GM21786 (cell line): ENCODE measurements around the gene NOP9.

ENCODE experiments used
- ATAC-seq: cut with Tn5 transposase; IDR thresholded peaks from one replicate; pipeline ENCODE4 v1.9.1; 2021; ENCODE audit not compliant: unreplicated experiment

NOP9 gene

DNA sequence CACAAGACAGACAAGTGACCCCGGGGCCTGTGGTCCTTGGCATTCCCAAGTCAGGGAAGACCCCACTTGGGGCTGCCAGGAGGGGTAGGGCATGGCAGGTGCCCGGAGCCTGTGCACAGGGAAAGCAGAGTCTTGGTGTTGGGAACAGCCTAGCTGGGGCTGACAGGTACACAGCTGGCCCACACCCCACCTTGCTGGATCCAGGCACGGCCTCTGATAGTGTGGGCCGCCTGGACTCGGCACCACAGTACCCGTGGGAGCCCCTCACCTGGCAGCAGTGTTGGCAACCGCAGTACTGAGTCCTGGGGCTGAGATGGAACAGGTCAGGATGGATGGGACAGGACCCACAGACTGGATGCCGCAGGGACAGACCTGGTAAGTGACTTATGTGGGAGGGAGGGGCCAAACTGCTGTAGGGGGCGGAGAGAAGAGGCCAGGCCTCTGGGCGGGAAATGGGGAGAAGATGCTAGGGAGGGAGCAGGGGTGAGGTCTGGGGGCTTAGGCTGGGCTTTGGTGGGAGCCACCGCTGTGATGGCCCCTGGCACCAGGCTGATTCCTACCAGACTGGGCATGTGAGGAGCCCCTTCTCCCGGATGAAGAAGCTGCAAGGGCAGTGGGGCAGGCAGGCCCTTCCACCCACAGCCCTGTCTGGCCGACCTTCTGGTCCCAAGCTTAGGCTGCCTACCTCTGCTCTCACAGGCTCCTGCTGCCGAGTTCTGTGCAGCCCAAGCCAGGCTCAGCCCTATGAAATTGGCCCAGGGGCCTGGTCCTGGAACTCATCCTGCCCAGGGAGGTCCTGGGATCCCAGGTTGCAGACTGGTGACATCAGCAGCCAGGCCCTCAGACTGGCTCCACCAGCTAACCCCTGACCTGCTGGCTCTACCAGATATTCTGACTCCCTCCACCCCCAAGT lies 36.6 kb upstream of the NOP9 start, which contains the start of gene TGM1:
Gene TGM1 (minus strand): TSS at position 357 of the 913 bp plus-strand sequence. CDS start 825 bp downstream, outside the sequence.
- ATAC-seq = no peak

DNA sequence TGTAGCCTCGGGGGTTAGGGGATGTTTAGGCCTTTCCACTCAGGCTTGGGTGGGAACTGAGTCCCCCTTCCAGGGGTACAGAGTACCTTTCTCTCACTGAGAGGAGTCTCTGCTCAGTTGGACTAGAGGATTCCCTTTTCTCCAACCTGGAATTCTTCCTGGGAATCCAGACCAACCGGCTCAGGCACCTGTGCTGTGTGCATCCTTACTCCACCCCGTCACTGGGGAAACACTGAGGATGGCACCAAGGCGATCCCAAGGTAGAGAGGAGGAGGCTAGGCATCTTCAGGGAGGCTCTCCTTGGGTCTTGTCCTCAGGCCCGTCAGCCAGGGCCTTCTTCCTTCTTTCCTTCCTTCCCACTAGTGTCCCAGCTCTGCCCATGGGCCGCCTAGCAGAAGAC lies 35.8 kb upstream of the NOP9 start:
- no peak for ATAC-seq

DNA sequence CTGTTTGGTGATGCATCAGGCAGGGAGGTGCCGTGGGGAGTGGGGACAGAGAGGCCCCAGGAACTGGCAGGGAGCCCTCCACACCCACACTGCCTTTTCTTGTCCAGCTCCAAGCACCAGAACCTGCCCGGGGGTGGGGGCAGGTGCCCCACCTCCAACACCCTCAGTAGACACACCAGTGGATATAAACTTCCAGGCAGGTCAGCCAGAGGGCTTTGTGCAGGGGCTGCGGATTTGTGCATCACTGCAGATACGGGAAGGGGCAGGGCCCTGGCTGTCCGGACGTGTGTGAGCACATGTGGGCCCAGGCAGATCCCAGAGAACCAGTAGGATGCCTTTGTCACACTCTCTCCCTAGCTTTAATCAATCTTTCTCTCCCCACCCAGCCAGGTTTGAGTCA lies 35.4 kb upstream of the NOP9 start:
- no peak for ATAC-seq

DNA sequence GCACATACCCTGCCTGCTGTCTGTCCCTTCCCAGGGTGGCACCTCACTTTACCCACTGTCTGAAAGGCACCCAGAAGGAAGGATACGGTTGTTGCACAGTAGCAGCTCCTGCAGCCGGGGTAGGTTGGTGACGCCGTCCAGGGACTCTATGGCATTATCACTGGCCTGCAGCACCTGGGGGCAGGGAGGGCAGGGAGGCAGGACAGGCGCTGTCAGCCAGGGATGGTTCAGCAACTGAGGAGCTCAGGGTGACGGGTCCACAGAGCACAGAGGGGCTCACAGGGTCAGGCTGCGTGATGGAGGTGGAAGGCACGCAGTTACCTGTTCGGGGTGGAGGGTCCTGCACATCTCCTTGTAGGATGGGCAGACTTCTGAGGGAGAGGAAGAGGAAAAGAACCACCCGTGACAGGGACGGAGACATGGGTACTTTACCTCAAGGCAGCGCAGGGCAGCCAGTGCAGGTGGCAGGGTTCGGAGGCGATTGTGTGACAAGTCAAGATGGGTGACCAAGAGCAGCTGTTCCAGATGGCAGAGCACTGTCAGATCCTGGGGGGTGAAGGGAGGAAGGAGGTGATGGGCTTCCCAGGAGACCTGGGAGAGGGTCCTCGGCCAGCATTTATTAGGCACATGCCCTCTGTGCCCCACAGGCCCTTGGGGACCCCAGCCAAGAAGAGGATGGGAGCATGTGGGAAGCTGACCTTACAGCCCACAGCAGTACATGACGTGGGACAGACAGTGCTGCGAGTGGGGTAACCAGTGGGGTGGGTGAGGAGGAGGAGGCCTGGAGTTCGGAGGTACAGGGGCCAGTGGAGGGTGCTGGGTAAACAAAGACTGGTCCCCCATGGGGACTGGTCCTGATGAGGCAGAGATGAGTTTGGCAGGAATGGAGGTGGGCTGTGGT lies 33.1 kb upstream of the NOP9 start:
- no peak for ATAC-seq

DNA sequence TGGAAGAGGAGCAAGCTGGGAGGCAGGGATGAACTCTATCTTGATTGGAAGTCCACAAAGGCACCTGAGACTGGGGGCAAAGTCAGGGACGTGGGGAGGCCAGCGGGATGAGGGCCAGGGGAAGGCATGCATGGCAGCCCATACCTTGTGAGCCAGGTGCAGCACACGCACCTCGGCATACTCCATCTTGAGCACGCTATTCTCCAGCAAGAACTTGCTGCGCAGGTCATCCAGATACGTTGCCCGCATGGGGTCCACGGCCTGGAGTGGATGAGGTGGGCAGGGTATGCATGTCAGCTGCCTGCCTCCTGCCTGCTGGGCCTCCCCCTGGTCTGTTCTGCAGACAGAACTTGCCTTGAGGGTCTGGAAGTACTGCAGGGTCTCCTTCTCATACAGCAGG lies 32.1 kb upstream of the NOP9 start:
- no peak for ATAC-seq

DNA sequence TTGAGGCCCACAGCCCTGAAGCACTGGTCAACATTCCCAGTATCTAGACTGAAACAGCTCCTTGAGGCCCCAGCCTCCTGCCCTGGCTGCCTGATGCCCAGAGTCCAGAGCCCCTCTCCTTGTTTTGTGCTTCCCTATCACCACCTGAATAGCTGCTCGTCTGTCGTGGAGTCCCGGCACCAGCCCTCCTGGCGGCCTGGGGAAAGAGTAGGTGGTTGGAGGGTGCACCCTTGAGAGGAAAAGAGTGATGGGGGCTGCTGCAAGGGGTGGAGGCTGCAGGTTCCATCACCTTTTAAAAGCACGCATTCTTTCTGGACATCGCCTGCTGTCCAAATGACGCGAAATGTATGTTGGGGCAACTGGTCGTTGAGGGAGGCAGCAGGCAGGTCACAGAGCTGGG lies 31.4 kb upstream of the NOP9 start:
- no peak for ATAC-seq

DNA sequence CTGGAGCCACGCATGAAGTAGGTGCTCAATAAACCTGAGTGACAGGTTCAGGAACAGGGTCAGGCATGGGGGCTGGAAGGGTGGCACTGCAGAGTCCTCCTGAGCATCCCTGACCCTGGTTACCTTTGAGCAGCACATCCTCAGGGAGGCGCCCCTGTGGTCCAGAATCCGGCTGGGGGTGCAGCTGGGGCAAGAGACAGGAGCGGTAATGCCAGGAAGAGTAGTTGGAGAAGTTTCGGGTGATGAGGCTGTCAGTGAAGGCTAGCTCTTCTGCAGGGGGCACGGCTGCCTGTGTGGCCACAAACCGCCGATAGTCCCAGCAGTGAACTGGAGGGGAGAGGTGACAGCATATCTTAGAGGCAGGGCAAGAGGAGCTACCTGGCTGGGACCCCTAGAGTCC lies 30.3 kb upstream of the NOP9 start:
- no peak for ATAC-seq

DNA sequence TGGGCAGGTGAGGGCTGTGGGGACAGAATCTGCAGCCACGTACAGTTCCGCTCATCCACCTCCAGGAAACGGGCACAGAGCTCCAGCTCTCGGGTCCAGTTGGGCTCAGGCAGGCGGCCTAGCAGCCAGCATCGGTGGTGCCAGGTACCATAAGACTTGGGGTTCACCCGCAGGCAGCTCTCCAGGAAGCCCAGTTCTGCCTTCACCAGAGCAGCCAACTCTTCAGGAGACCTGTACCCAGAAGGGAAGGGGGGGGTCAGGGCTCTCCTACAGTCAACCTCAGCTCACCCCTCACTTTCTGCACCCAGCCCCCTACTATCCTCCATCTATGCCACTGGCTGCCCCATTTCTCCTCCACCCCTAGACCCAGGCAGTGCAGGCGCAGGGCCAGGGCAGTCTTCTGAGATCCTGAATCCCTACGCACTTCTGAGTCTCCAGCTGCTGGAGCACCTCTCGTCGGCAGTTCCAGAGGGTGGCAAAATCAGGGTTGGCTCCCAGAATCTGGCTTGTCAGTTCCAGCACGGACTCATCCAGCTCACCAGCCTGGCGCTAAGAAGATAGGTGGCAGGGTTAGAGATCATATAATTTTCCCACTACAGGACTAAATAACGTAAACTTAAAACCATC lies 29.6 kb upstream of the NOP9 start:
- ATAC-seq = no peak

DNA sequence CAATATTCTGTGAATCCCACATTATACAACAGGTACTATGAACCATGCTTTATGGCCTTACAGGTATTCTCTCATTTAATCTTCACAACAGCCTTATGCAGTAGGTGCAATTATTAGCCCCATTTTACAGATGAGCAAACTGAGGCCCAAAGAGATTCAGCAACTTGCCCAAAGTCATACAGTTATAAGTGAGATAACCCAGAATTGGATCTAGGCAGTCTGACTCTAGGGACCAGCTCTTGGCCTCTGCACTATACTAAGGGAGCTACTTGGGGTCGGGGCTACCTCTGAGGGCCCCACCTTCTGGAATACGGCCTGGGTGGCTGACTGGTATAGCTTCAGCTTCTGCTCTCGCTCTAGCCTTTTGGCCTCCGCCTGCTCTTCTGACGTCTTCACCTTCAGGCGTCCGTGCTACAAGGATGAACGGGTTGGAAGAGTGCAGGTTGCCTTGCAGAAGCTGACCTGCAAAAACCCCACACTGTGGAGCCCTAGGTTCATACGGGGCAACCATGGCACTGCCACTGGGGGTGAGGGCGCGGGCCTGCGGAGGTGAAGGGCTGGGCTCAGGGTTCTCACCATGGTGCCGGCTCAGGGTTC lies 29.0 kb upstream of the NOP9 start:
- ATAC-seq = no peak

DNA sequence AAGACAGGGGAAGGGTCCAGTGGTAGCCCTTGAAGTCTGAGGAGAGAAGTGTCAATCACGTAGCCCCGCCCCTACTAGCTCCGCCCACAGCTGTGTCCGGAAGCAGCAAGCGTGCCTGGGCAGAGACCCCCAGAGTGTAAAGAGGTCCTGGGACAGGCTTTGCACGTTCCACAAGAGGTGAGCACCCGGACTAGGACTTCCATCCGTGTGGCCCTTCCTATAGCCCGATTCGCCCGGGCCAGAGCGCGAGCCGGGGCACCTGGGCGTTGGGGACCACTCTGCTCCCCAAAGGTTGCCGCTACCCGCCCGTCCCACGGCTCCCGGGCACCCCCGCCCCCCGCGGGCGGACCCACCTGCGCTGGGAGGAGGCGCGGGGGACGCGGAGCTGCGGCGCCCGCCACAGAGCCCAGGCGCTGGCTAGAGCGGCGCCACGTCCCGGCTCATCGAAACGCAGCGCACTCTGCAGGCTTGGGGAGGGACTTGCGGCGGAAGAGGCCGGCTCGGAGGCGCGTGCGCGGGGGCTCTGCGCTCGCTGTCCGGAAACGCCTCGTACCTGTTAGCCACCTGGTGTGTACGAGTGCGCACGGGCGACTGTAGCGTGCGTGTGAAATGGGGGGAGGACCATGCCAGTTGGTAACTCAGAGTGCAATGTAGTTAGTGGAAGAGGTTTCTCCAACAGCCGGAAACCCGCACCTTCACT lies 28.4 kb upstream of the NOP9 start, which contains the start of gene RABGGTA:
Gene RABGGTA (minus strand): TSS at position 464 of the 700 bp plus-strand sequence. CDS start 482 bp downstream, outside the sequence.
- peak; percentile 82 for ATAC-seq

DNA sequence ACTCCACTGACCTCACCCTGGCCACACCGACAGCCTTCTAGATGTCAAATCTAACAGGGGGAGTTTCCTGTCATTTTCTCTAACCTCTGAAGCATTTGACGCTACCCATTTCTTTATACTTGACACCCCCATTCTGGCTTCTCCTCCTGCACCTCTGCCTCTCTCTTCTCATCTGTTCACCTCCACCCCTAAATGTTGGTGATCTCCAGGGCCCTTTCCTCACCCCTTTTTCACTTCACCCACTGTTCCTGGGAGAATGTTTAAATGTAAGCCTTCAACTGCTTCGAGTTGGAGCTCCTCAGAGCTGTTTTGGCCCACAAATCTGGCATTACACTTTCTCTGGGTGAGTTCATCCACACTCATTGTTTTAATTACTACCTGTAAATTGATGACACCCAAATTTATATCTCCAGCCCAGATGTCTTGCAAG lies 27.8 kb upstream of the NOP9 start:
- no peak for ATAC-seq

DNA sequence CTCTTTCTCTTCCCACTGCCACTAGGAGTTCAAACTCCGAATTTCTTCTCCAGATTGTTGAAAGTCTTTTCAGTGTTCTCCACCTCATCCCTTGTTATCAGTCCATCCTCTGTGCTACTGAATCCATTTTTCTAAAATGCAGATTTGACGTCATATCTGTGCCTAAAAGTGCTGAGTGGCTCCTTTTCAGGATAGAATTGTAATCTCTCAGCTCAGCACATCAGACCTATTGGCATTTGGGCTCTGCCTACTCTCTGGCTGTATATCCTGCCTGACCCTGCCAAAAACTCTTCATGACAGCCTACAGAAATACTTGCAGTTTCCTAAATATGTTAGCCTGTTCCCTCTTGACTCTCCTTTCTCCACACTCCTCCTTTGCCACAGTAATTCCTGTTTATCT lies 27.2 kb upstream of the NOP9 start:
- ATAC-seq = no peak

DNA sequence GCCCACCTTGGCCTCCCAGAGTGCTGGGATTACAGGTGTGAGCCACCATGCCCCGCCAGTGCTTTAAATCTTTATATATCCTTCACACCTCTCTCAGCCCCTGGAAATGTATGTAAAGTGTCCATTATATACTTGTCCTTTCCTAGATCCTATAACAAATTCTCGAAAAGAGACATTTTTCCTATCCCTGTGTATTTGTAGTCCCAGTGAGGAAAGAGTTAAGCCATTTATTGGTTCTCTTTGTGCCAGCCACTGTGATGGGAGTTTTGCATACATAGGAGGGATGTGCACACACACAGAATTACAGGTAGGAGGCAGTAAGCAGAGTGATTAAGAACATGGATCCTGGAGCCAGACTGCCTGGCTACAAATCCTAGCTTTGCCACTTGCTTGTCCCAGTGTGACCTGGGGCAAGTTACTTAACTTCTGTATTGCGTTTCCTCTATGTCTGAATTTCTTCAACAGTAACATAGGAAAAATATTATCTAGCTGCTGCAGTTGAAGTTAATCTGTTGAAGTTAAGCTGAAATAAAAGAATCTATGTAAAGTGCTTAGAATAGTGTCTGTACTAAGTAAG lies 26.1 kb upstream of the NOP9 start:
- ATAC-seq = no peak

DNA sequence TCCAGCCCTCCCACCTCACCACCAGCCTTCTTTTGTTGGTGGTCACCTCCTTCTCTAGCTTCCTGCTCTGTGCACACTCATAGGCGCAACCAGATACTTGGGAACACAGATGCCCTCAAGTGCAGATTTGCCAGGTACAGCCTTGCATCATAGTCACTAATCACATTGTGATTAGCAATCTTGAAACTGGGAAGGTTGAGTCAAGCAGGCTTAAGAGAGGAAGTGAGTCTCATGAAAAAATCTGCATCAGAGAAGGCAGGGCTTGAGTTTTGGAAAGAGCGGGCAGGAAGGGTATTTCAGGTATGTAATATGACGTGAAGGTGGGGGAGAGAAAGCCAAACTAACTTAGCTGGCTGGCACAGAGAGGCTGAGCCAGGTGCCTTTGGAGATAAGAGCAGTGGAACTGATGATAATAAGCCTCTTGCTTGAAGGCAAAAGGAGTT lies 25.5 kb upstream of the NOP9 start:
- ATAC-seq = peak; percentile 51

DNA sequence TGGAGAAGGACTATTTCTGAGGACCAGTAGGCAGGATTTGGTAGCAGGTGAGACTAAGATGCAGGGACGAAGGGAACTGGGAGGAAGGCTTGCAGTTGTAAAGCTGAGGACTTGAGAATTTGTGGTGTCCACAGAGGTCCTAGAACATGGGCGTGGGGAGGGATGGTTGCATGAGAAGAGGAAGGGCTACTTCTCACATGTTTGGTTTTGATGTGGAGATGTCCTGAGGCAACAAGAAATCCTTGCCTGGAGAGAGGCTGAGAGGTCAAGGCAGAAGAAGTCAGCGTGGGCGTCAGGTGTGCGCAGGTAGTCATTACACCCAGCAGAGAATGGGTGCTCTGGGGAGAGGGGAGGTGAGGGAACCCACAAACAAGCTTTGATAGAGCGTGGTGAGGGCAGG lies 22.6 kb upstream of the NOP9 start:
- ATAC-seq = no peak

DNA sequence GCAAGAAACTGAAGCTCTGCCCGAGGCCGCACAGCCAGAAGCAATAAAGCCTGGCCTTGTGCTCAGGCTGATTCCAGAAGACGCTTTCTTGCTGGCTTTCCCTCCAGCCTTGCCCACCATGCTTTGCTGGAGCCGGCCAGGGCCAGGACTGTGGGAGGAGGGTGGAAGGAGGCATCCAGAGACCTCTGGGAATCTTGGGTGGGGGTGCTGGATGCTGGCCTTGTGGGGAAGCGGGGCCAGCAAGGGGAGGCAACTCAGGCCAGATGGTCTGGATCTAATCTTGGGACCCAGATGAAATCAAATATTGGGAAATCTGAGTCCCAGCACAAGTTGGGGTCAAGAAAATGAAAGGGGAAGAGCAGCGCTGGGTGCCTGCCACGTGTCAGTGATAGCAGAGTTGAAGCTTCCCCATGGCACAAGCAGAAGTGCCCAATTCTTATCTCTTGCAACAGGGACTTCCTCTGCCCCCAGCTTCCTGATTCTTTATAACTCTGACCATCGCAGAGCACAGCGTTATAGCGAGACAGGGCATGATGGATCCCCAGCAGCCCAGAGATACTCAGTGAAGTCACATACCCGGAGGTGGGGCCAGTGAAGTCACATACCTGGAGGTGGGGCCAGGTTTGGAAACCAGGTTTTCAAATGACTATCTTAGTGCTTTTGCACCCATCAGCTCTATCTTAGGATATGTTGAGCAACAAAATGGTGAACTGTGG lies 21.9 kb upstream of the NOP9 start:
- ATAC-seq = no peak

DNA sequence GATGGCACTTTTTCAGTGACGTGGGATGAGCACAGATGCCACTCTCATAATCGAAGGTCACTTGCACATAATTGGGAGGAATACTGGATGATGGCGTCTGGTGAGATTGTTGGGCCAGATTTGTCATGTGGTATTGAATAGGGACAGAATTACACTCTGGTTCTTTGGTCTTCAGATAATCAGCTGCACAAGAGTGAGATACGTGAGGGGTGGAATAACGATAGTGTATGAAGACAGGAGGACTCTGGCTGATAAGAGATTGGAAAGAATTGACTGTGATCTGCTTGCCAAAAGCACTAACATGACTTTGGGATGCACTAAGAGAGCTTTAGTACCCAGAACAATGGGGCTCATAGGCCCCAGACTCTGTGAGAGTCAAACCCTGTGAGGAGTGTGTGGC lies 21.2 kb upstream of the NOP9 start:
- ATAC-seq = no peak

DNA sequence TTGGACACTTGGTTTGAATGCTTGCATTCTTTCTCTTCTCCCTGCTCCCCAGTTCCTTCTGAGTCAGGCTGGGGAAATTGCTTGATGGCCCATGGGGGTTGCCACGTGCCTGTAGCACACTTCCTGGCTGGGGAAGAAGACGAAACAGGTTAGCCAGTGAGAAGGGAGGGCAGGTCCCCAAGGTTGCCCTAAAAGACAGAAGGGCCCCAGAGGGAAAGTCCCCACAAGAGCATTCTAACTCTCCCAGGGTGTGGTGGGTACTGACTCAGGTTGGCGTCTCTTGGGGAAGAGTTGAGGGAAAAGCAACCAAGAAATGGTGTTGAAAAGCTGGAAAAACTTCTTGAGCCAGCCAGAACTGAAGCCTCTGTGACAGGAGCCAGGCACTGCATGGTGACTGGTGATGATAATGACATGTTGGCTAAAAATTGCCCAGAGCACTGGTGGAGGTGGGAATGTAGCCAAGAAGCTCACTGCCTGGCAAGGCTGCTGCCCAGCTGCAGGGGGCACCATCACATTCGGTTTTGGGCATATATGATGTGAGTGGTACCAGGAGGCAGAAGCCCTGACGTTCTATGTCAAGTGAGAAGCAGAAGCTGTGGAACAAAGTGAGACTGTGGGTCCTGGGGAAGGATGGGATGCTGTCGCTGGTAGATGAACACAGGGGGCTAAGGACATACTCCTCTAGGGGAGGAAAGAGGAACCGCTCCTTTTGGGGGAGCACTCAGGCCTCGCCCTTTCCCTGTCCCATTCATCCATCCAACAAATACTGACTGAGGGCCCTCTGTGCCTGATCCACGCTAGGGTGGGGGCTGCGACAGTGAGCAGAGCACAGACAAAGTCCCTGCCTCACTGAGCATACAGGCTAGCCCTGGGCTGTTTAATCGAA lies 20.1 kb upstream of the NOP9 start:
- ATAC-seq = peak; percentile 81
